CD14-positive monocyte (primary cell): Measurements from ENCODE around the gene SLC2A6. TPM values are rescaled to one million over a fixed set of nuclear protein-coding genes. Genes with fewer than 3 reads are reported as not detected.

ENCODE experiments used
- DNase-seq, 3 donors: peaks; one replicate each; pipeline ENCODE4 v3.0.0-alpha.2; 2011 to 2022
- H2AFZ ChIP-seq: 2 replicates; pipeline ENCODE4 v1.6.0; 2012; ENCODE audit warnings: mild to moderate bottlenecking, low read depth, low read length, inconsistent platforms; ENCODE audit not compliant: insufficient read depth, poor library complexity, severe bottlenecking
- H3K27ac ChIP-seq, 2 donors: 1 replicate in 1 of 2; 2 replicates in 1 of 2; pipeline ENCODE4 v1.5.1; 2012 to 2013; ENCODE audit warnings: low read length in 2 of 2, control low read depth in 1 of 2, inconsistent platforms in 1 of 2, low read depth in 1 of 2, mild to moderate bottlenecking in 1 of 2
- H3K27me3 ChIP-seq, 2 donors: one replicate each; pipeline versions ENCODE4 v1.6.0 to v1.6.1; 2011 to 2013; ENCODE audit warnings: low read length in 2 of 2; ENCODE audit not compliant: control insufficient read depth in 2 of 2, insufficient read depth in 2 of 2
- H3K36me3 ChIP-seq, 2 donors: replicated peaks in 1 of 2; 1 replicate in 1 of 2; 2 replicates in 1 of 2; pipeline versions ENCODE4 v1.5.1 to v1.6.1; 2012 to 2013; ENCODE audit warnings: low read length in 2 of 2, control low read depth in 1 of 2, inconsistent platforms in 1 of 2, mild to moderate bottlenecking in 1 of 2; ENCODE audit not compliant: insufficient read depth in 2 of 2, control insufficient read depth in 1 of 2
- H3K4me1 ChIP-seq, 2 donors: 1 replicate in 1 of 2; 2 replicates in 1 of 2; pipeline versions ENCODE4 v1.5.1 to v1.6.1; 2012 to 2013; ENCODE audit warnings: low read length in 2 of 2, control low read depth in 1 of 2, inconsistent platforms in 1 of 2, mild to moderate bottlenecking in 1 of 2, moderate library complexity in 1 of 2; ENCODE audit not compliant: insufficient read depth in 2 of 2, control insufficient read depth in 1 of 2
- H3K4me2 ChIP-seq: replicated peaks from 2 replicates; pipeline ENCODE3; 2012; ENCODE audit warnings: low read length, moderate library complexity, mild to moderate bottlenecking; ENCODE audit not compliant: poor library complexity, severe bottlenecking; ENCODE audit errors: extremely low read depth
- H3K4me3 ChIP-seq, 3 experiments: fragments of 200-600 bp in 1 of 3; sonication (generic) in 1 of 3; replicated peaks in 1 of 3; 1 replicate in 2 of 3; 2 replicates in 1 of 3; pipeline ENCODE4 v1.5.1; 2011 to 2013; ENCODE audit warnings: low read length in 3 of 3, mild to moderate bottlenecking in 3 of 3, control low read depth in 2 of 3, low read depth in 2 of 3, inconsistent platforms in 1 of 3, moderate library complexity in 1 of 3
- H3K79me2 ChIP-seq: 2 replicates; pipeline ENCODE4 v1.6.0; 2012; ENCODE audit warnings: mild to moderate bottlenecking, control low read depth, inconsistent platforms, low read length, moderate library complexity; ENCODE audit not compliant: insufficient read depth
- H3K9ac ChIP-seq: 2 replicates; pipeline ENCODE4 v1.6.0; 2017; ENCODE audit warnings: low read length, mild to moderate bottlenecking; ENCODE audit not compliant: insufficient read depth, poor library complexity, severe bottlenecking
- H3K9me3 ChIP-seq, 2 donors: replicated peaks in 1 of 2; 1 replicate in 1 of 2; 2 replicates in 1 of 2; pipeline versions ENCODE4 v1.5.1 to v1.6.1; 2012 to 2013; ENCODE audit warnings: low read length in 2 of 2, control low read depth in 1 of 2; ENCODE audit not compliant: control insufficient read depth in 1 of 2, insufficient read depth in 1 of 2
- H4K20me1 ChIP-seq: 2 replicates; pipeline ENCODE4 v1.6.0; 2012; ENCODE audit warnings: mild to moderate bottlenecking, low read length, control low read depth, moderate library complexity; ENCODE audit not compliant: insufficient read depth
- H3K27ac Mint-ChIP-seq, 7 donors: one replicate each; pipeline ENCODE4 v1.8.0; 2020; ENCODE audit warnings: mild to moderate bottlenecking in 7 of 7, mixed read lengths in 7 of 7, moderate library complexity in 6 of 7, inconsistent platforms in 2 of 7
- H3K27me3 Mint-ChIP-seq, 3 donors: one replicate each; pipeline ENCODE4 v1.8.0; 2021 to 2022; ENCODE audit warnings: low read depth in 3 of 3, mild to moderate bottlenecking in 3 of 3, mixed read lengths in 3 of 3, moderate library complexity in 3 of 3, inconsistent platforms in 1 of 3
- H3K36me3 Mint-ChIP-seq, 2 donors: one replicate each; pipeline ENCODE4 v1.8.0; 2020; ENCODE audit warnings: mixed read lengths in 2 of 2, inconsistent platforms in 1 of 2, mild to moderate bottlenecking in 1 of 2
- H3K4me1 Mint-ChIP-seq: one replicate; pipeline ENCODE4 v1.8.0; 2020; ENCODE audit warnings: mild to moderate bottlenecking, mixed read lengths
- H3K4me3 Mint-ChIP-seq, 2 donors: one replicate each; pipeline ENCODE4 v1.8.0; 2020; ENCODE audit warnings: mild to moderate bottlenecking in 2 of 2, mixed read lengths in 2 of 2, moderate library complexity in 1 of 2
- H3K9me3 Mint-ChIP-seq, 7 donors: one replicate each; pipeline ENCODE4 v1.8.0; 2020 to 2022; ENCODE audit warnings: mixed read lengths in 7 of 7, mild to moderate bottlenecking in 6 of 7, moderate library complexity in 6 of 7, inconsistent platforms in 2 of 7
- CTCF ChIP-seq: fragments of 200-600 bp; IDR thresholded peaks from one replicate; pipeline ENCODE4 v1.8.0; 2022; ENCODE audit warnings: antibody characterized with exemption, mild to moderate bottlenecking
- WGBS: methylation state at CpG from one replicate; pipeline ENCODE4 v1.1.5; 2013; ENCODE audit warnings: missing lambda C conversion rate; ENCODE audit not compliant: insufficient coverage; 5-methylcytosine and 5-hydroxymethylcytosine counted together
- intact Hi-C, 2 donors: fragments of 100-400 bp; cut with micrococcal nuclease; formaldehyde crosslinking; loops; one replicate each; pipeline versions ENCODE4 v1.15.0 to v1.15.1; 2023
- polyA plus RNA-seq, 3 donors: library from polyadenylated mRNA; depleted of rRNA in 1 of 3; unstranded in 2 of 3; stranded (reverse) in 1 of 3; fragments of 300-500 nt in 2 of 3; fragments of >200 nt in 1 of 3; fragmentation: Illumina TruSeq in 2 of 3; gene quantifications; 1 replicate in 2 of 3; 2 replicates in 1 of 3; pipeline ENCODE4 v1.2.3, GENCODE V29; 2012 to 2021

Gene SLC2A6
- polyA plus RNA-seq, 3 donors: 43.2 to 127 (median 60.4) TPM

- H3K27me3 Mint-ChIP-seq: peaks cover 10 to 21% (median 13%) of the 10 kb centered on the region in 3 donors
- H3K9me3 Mint-ChIP-seq: peaks cover 0 to 1% (median 0%) of the 10 kb centered on the region in 7 donors
- peaks cover 16% of the 10 kb centered on the region for H3K4me1 Mint-ChIP-seq
- H3K9ac ChIP-seq: no peak overlapping the region
- no peak overlapping the region for H2AFZ ChIP-seq
- peaks cover 0 to 8% of the 10 kb centered on the region in 2 donors for H3K27me3 ChIP-seq
- no peaks in the 10 kb centered on the region for H3K79me2 ChIP-seq
- intact Hi-C loops: loop anchor here in 1 of 2 donors (5.0 to 10.0 kb wide), 2 partner anchors 34 to 569 kb away; partner anchors contain the start of genes ADAMTS13 and BRD3OS
- H3K36me3 ChIP-seq: no peaks in the 10 kb centered on the region
- no peak for DNase-seq
- no peak overlapping the region for H3K27ac Mint-ChIP-seq
- TF ChIP-seq CTCF: no peak
- WGBS: 96% methylated on average over 9 of the region's 11 CpGs
- no peaks in the 10 kb centered on the region for H3K9me3 ChIP-seq
- H3K4me3 Mint-ChIP-seq: no peak overlapping the region
- no peak overlapping the region for H3K4me2 ChIP-seq
- no peak overlapping the region for H3K27ac ChIP-seq
- peaks cover 16 to 21% of the 10 kb centered on the region in 2 donors for H3K4me1 ChIP-seq
- peaks cover 1% of the 10 kb centered on the region for H4K20me1 ChIP-seq
- no peak overlapping the region for H3K4me3 ChIP-seq
- H3K36me3 Mint-ChIP-seq: no peaks in the 10 kb centered on the region
These were observed 23.0 kb downstream of the SLC2A6 start for GRCh38 chr9:133455936-133456335.

GRCh38 chr9:133454943-133455673 lies 23.8 kb downstream of the SLC2A6 start:
- intact Hi-C loops: loop anchor here in 1 of 2 donors (5.0 to 10.0 kb wide), 2 partner anchors 33 to 570 kb away; partner anchors contain the start of genes ADAMTS13 and BRD3OS
- 93% methylated on average over 20 of the region's 20 CpGs for WGBS
- H3K9me3 Mint-ChIP-seq: peaks cover 0 to 1% (median 0%) of the 10 kb centered on the region in 7 donors

More at GRCh38 chr9:133454943-133455673, 23.8 kb downstream of the SLC2A6 start:
- no peak overlapping the region for H3K27ac Mint-ChIP-seq
- no peaks in the 10 kb centered on the region for H3K36me3 ChIP-seq
- no peak overlapping the region for H3K4me3 Mint-ChIP-seq
- no peak overlapping the region for H2AFZ ChIP-seq
- no peak overlapping the region for H3K4me3 ChIP-seq
- no peak overlapping the region for H3K4me2 ChIP-seq
- H3K79me2 ChIP-seq: no peaks in the 10 kb centered on the region
- no peaks in the 10 kb centered on the region for H4K20me1 ChIP-seq
- TF ChIP-seq CTCF: no peak
- peaks cover 0 to 4% of the 10 kb centered on the region in 2 donors for H3K27me3 ChIP-seq
- H3K9ac ChIP-seq: no peak overlapping the region
- no peaks in the 10 kb centered on the region for H3K36me3 Mint-ChIP-seq
- peaks cover 10% of the 10 kb centered on the region for H3K4me1 Mint-ChIP-seq
- peaks cover 7 to 17% (median 9%) of the 10 kb centered on the region in 3 donors for H3K27me3 Mint-ChIP-seq
- H3K4me1 ChIP-seq: peaks cover 10 to 13% of the 10 kb centered on the region in 2 donors
- no peak for DNase-seq
- H3K9me3 ChIP-seq: no peaks in the 10 kb centered on the region
- H3K27ac ChIP-seq: no peak overlapping the region
